GM15510 (cell line): ENCODE results near the gene KLHDC4.

ENCODE experiments used
- POLR2A ChIP-seq: IDR thresholded peaks from 3 replicates; pipeline ENCODE4 v1.6.1; 2011; ENCODE audit warnings: borderline replicate concordance; ENCODE audit not compliant: insufficient read length; ENCODE audit errors: extremely low read depth

Gene KLHDC4

GRCh38 chr16:87687126-87687910, 78.5 kb downstream of the KLHDC4 start:
- no peak for TF ChIP-seq POLR2A

- no peak for TF ChIP-seq POLR2A
These were observed 79.1 kb downstream of the KLHDC4 start for GRCh38 chr16:87686697-87687096.

- no peak for TF ChIP-seq POLR2A
These were observed 80.0 kb downstream of the KLHDC4 start for GRCh38 chr16:87685766-87686165.

- TF ChIP-seq POLR2A = no peak
These were observed 80.4 kb downstream of the KLHDC4 start for GRCh38 chr16:87685405-87685755.

GRCh38 chr16:87684711-87685404, 80.9 kb downstream of the KLHDC4 start:
- TF ChIP-seq POLR2A = no peak

- no peak for TF ChIP-seq POLR2A
These were observed 81.6 kb downstream of the KLHDC4 start for GRCh38 chr16:87684106-87684677.

- TF ChIP-seq POLR2A = no peak
These were observed 82.9 kb downstream of the KLHDC4 start for GRCh38 chr16:87682852-87683399.

- no peak for TF ChIP-seq POLR2A
These were observed 83.7 kb downstream of the KLHDC4 start for GRCh38 chr16:87681981-87682570.

- TF ChIP-seq POLR2A = no peak
These were observed 85.5 kb downstream of the KLHDC4 start for GRCh38 chr16:87680272-87680644.

- TF ChIP-seq POLR2A = no peak
These were observed 86.1 kb downstream of the KLHDC4 start for GRCh38 chr16:87679593-87680271.

GRCh38 chr16:87678618-87679017, 87.2 kb downstream of the KLHDC4 start:
- TF ChIP-seq POLR2A = no peak

GRCh38 chr16:87677830-87678229, 88.0 kb downstream of the KLHDC4 start:
- no peak for TF ChIP-seq POLR2A

GRCh38 chr16:87675111-87675719, 90.6 kb downstream of the KLHDC4 start:
- no peak for TF ChIP-seq POLR2A

- no peak for TF ChIP-seq POLR2A
These were observed 91.4 kb downstream of the KLHDC4 start for GRCh38 chr16:87674419-87674818.
